Measurements from ENCODE around the gene CACNA1G. TPM values are rescaled to one million over a fixed set of nuclear protein-coding genes. Genes with fewer than 3 reads are reported as not detected.

CACNA1G gene
- polyA plus RNA-seq, 1 donor from 2014 or later: 10.9 TPM

- Histone ChIP-seq H3K9ac (ENCODE audit: low read length) (no peak overlapping the region), H3K27me3 (ENCODE audit: insufficient read depth, low read depth, low read length) (no peaks in the 10 kb centered on the region), H3K9me3 (ENCODE audit: low read length) (no peaks in the 10 kb centered on the region), H3K27ac (ENCODE audit: low read length) (no peak overlapping the region), H3K9me2 (ENCODE audit: insufficient read depth, low read length) (no peaks in the 10 kb centered on the region), H3K4me3 (ENCODE audit: low read length) (no peak overlapping the region), H3K36me3 (ENCODE audit: insufficient read depth, low read length) (no peaks in the 10 kb centered on the region), H4K20me1 (ENCODE audit: insufficient read depth) (no peaks in the 10 kb centered on the region), H3F3A (ENCODE audit: insufficient read depth, low read length, poor library complexity, severe bottlenecking) (no peaks in the 10 kb centered on the region), H3K79me2 (replicated peaks; ENCODE audit: insufficient read depth, low read length) (no peaks in the 10 kb centered on the region), H3K4me2 (ENCODE audit: low read length) (no peak overlapping the region), H2AFZ (ENCODE audit: low read depth, low read length) (no peak overlapping the region)
- TF ChIP-seq SMC3 (conservative IDR thresholded peaks at IDR 0.05; ENCODE audit: poor library complexity) (no peak), TAF1 (IDR thresholded peaks at IDR 0.05; ENCODE audit: low read depth) (no peak), MXI1 (conservative IDR thresholded peaks at IDR 0.05; ENCODE audit: poor library complexity, severe bottlenecking) (no peak), RAD21 (conservative IDR thresholded peaks at IDR 0.05) (no peak), POLR2AphosphoS5 (IDR thresholded peaks at IDR 0.05) (no peak), REST (IDR thresholded peaks at IDR 0.05; ENCODE audit: borderline replicate concordance) (no peak), EP300 (conservative IDR thresholded peaks at IDR 0.05; ENCODE audit: poor library complexity, severe bottlenecking) (no peak), EZH2 (IDR thresholded peaks at IDR 0.05; ENCODE audit: borderline replicate concordance, insufficient read depth, low read length, poor library complexity, severe bottlenecking) (no peak)
- TF ChIP-seq, protein P1, sequence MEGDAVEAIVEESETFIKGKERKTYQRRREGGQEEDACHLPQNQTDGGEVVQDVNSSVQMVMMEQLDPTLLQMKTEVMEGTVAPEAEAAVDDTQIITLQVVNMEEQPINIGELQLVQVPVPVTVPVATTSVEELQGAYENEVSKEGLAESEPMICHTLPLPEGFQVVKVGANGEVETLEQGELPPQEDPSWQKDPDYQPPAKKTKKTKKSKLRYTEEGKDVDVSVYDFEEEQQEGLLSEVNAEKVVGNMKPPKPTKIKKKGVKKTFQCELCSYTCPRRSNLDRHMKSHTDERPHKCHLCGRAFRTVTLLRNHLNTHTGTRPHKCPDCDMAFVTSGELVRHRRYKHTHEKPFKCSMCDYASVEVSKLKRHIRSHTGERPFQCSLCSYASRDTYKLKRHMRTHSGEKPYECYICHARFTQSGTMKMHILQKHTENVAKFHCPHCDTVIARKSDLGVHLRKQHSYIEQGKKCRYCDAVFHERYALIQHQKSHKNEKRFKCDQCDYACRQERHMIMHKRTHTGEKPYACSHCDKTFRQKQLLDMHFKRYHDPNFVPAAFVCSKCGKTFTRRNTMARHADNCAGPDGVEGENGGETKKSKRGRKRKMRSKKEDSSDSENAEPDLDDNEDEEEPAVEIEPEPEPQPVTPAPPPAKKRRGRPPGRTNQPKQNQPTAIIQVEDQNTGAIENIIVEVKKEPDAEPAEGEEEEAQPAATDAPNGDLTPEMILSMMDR (IDR thresholded peaks at IDR 0.05; ENCODE audit: poor library complexity, severe bottlenecking): no peak
Observed at GRCh38 chr17:50657054-50657453, 96.5 kb downstream of the CACNA1G start.

- Histone ChIP-seq H3K79me2 (replicated peaks; ENCODE audit: insufficient read depth, low read length) (no peaks in the 10 kb centered on the region), H3K4me2 (ENCODE audit: low read length) (no peak overlapping the region), H3K9me2 (ENCODE audit: insufficient read depth, low read length) (no peaks in the 10 kb centered on the region), H3K27me3 (ENCODE audit: insufficient read depth, low read depth, low read length) (no peaks in the 10 kb centered on the region), H3K36me3 (ENCODE audit: insufficient read depth, low read length) (no peaks in the 10 kb centered on the region), H3K9me3 (ENCODE audit: low read length) (no peaks in the 10 kb centered on the region), H3F3A (ENCODE audit: insufficient read depth, low read length, poor library complexity, severe bottlenecking) (no peaks in the 10 kb centered on the region), H3K4me3 (ENCODE audit: low read length) (no peak overlapping the region), H3K27ac (ENCODE audit: low read length) (no peak overlapping the region), H4K20me1 (ENCODE audit: insufficient read depth) (no peaks in the 10 kb centered on the region), H2AFZ (ENCODE audit: low read depth, low read length) (no peak overlapping the region), H3K9ac (ENCODE audit: low read length) (no peak overlapping the region)
- no peak for TF ChIP-seq REST (IDR thresholded peaks at IDR 0.05; ENCODE audit: borderline replicate concordance)
- TF ChIP-seq RAD21 (conservative IDR thresholded peaks at IDR 0.05): no peak
- TF ChIP-seq POLR2AphosphoS5 (IDR thresholded peaks at IDR 0.05): no peak
- TF ChIP-seq TAF1 (IDR thresholded peaks at IDR 0.05; ENCODE audit: low read depth): no peak
- TF ChIP-seq SMC3 (conservative IDR thresholded peaks at IDR 0.05; ENCODE audit: poor library complexity): no peak
Observed at GRCh38 chr17:50657627-50658026, 97.1 kb downstream of the CACNA1G start.

Data from neural cell (in vitro differentiated cells).